ENCODE results near the gene SERPINB3.
A peak's percentile ranks its signal among the peaks of the same experiment; 100 is the strongest.
"Not testable (repeated sequence)": the region's sequence is repeated elsewhere in the genome, so short reads cannot be mapped to it uniquely, and the experiment has no call there.

Gene SERPINB3

DNA sequence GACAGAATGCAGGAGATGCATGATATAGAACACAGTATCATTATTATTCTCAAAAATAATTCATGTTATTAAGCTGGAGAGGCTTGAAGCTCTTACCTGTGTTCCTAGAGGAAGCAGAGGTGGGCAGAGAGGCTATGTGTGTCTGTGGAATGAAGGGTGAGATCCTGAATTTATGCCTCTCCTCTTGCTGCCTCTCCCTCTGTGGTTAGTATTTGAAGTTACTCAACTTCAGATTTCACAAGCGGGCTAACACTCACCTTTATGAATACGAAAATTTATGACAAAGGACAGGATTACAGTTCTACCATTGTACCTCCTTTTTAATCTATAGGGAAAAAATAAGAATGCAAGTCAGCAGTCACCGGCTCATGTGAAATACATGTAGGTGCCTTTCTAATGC, at the start of gene SERPINB3:
SERPINB3 (minus strand) TSS at position 144 of the 400 bp plus-strand sequence. CDS start 677 bp downstream, outside the sequence.
- not testable (repeated sequence) for DNase-seq (ENCODE audit: low read depth)

DNA sequence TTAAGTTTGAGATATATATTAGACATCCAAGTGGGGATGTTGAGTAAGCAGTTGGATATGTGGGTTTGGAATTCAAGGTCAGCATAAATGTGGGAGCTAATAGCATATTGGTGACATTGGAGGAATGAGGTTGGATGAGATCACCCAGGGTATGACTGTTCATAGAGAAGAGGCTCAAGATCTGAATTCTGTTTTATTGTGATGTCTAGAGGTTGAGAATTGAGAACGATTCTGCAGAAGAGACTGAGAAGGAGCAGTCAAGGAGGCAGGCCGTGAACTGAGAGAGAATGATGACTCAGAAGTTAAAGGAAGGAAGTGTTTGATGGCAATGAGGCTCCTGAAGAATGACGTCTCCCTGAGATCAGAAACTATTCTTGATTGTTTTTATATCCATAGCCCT, 47.0 kb upstream of the SERPINB3 start:
- DNase-seq (ENCODE audit: low read depth): peak; percentile 53

DNA sequence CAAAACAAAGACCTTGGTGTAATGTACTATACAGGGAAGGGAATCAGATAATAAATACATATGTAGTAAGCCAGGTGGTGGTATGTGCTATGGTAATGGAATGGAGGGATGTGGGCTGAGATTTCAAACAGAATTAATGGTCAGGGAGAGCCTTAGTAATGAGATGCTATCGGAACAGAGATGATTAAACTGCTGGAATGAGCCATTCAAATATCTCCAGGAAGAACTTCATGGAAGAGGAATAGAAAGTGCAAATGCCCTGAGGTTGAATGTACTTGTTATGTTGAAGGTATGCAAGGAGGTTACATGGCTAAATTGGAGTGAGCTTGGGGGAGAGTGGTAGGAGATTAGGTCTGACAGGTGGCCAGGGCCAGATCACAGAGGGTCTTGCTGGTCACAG, 46.1 kb upstream of the SERPINB3 start:
- DNase-seq (ENCODE audit: low read depth): no peak

DNA sequence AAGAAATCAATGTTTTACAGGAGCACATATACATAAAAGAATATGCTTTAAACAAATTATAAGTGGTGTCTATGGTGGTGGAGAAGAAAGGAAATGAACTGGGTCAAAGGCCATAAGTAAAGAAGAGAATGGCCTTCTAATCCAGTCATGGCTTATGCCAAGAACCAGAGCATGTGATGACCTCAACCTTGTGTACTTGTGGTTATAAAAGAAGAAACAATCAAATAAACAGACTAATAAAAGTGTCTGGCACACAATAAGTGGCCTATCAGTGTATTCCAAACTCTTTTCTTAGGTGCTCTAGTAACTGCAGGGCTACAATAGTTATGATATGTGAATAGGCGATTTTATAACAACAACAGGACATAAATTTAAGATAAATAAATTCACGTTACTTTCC, 43.7 kb upstream of the SERPINB3 start:
- no peak for DNase-seq (ENCODE audit: low read depth)

DNA sequence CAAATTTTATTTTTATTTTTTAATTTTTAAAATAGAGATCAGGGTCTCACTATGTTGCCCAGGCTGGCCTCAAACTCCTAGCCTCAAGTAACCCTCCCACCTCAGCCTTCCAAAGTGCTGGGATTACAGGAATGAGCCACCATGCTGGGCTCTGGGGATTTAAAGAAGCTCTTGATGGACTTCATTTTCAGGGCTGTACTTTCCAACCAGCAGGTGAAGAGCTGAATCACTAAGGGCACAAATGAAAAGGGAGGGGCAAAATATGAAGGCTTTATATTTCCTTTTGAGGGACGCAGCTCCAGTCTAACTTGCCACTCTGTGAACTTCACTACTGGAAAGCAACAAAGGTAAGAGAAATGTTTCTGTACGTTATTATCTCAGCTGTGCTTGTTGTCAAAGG, 41.0 kb upstream of the SERPINB3 start, which contains the start of gene SERPINB11:
SERPINB11 (plus strand) TSS at position 301 of the 400 bp plus-strand sequence. CDS start 7,234 bp downstream, outside the sequence.
- no peak for DNase-seq (ENCODE audit: low read depth)

DNA sequence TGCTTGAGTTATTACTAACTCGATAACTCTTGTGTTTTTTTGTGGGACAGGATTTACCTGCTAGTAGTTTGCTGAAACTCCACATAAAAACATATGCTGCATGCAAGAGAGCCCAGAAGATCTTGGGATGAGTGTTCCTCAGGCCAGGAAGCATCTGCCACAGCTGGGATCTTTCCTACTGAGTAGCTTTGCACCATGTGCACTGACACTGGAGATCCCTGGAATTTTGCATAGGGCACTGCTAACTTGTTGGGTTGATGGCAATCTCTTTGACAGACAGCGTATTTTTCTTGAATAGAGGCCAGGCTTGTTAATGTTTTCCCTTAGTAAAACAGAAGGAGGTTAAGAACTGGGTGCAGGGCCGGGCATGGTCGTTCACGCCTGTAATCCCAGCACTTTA, 40.3 kb upstream of the SERPINB3 start:
- no peak for DNase-seq (ENCODE audit: low read depth)

DNA sequence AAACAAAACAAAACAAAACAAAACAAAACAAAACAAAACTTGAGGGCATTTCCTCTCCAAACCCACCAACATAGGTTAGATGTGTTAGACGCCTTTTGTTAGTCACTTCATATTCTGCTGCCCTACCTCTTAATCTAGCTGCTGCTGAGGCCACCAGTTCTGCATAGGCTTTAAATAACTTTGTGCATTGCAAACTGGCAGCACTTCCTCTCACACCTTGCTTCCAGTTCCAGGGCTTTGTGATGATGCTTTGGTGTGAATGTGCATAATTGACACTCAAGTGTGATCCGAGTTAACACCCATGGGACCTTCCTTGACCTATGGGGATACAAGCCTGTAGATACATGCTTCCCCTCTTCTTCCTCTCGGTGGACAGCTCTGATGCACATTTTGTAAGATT, 38.8 kb upstream of the SERPINB3 start:
- DNase-seq (ENCODE audit: low read depth): no peak

DNA sequence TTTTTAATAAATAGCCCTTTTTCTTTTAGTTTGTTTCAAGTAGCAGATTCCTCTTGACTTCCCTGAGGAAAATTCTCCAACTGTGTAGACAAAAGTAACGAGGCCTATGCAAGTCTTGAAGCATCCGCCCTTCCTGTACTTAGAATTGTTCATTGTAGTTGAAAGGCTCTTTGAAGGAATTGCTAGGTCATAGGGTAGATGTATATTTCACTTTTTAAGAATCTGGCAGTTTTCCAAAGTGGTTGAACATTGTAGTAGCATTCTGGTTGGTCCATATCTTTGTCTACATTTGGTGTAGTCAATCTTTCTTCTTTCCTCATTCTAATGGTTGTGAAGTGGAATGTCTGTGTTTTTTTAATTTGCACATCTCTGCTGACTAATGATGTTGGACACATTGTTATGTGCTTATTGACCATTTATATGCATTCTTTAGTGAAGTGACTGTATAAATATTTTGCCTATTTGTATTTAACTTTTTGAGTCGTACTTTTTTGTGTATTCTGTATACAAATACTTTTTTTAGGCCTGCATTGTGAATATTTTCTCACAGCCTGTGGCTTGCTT, 35.5 kb upstream of the SERPINB3 start:
- DNase-seq (ENCODE audit: low read depth): peak; percentile 75

DNA sequence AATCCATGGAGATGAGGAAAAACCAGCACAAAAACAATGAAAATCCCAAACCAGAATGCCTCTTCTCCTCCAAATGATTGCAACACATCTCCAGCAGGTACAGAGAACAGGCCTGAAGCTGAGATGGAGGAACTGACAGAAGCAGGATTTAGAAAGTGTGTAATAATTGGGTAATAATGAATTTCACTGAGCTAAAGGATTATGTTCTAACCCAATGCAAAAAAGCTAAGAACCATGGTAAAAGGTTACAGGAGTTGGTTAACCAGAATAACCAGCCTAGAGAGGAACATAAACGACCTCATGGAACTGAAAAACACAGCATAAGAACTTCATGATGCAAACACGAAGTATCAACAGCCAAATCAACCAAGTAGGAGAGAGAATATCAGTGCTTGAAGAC, 27.4 kb upstream of the SERPINB3 start:
- DNase-seq (ENCODE audit: low read depth): no peak

DNA sequence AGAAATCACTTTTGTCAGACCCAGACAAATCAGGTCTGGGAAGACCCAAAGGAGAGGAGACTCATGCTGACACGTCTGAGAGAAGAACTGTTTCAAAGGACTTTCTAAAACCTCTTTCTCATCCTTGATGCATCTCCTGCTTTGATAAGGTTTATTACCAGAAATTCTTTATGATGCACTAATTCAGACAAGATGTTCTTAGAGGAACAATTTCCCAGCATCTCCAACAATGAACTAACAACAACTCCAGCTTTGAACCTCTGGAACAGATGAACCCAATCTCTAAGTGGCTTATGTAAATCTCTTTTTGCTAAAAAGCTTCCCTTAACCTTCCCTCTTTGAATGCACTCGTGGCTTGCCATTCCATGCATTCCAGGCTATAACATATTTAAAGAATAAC, 25.2 kb upstream of the SERPINB3 start:
- no peak for DNase-seq (ENCODE audit: low read depth)

DNA sequence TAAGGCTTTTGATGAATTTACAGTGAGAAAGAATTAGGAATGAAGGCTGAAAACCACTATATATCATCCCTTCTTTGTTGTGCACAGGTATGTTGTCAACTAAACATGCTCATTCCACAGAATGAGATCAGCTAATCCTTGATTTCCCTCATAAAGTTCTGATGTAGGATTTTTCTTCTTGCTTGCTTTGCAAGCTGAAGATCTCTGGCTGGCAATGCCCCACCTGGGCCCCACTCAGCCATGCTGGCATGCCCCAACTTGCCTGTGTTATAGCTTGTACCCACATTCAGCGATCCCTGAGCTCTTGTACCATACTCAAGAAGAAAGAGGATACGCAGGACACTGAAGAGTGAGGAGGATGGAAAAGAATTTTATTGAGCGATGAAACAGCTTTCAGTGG, 23.0 kb upstream of the SERPINB3 start:
- DNase-seq (ENCODE audit: low read depth): no peak

DNA sequence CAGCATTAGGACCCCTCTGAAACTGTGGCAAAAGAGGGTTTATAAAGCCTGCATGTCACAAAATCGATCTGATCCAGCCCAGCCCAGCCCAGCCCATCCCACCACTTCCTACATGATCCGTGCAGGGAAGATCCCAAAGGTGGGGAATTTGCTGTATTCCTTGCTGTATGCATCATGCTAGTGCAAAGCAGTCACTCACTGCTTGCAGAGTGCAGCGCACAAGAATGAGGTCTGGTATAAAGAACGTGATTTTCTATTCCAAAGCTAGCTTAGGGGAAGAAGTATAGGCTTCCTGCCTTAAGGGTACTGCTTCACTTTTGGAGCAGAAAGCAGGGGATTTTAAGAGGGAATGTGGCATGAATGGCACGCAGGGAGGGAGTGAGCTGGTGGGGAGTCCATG, 22.2 kb upstream of the SERPINB3 start:
- DNase-seq (ENCODE audit: low read depth): no peak

DNA sequence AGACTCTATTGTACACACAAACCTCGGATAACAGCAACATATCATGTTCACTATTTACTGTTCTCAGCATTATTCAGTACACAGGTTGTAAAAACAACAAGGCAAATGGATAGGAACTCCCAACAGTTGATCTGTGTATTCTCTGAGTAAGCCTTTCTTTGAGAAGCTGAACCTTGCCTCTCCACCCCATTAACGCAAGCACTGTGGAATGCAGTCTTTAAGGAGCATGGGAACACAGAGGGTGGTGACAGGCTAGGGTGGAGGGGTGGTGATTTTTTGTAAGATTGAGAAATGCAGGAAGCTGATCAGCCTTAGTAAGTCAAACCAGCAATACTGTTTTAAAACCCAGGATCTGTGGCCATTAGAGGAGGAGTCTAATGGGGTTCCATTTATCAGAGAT, 21.5 kb upstream of the SERPINB3 start:
- peak; percentile 94 for DNase-seq (ENCODE audit: low read depth)

DNA sequence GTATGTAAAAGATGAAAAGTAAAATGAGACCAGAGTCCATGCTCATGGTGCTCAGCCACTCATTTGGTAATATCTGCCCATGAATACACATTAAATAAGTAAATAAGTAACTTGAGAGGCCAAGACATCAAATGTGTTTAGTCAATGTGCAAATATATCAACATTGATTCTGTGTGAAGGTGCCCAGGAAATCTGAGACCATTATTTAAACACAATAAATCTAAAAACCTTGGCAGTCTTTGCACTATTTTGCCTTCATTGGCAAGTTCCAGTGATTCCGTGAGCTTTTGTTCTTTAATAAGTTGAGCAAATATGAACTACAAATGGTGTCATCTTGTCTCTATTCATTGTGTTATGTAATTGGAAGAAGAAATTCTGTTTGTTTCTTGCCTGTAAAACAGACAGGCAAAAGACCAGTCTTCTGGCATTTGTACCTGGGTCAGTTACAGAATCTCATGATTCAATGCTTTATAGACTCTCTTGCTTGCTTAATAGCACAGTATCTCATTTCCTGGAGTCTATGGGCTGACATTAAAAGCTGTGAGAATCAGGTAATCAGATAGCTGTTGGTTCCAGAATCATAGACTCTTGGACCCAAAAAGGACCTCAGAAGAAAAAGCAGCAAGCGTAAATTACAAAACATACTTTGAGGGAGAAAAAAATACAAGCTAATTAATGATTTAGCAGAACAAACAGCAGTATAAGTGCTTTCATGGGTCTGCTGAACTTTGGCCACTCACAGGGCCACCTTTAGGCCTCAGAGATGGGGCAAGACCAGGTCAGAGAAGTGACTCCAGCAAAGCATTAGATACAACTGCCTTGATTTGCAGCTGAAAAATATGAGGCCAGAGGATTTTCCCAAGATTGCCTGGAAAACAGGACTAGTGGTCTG, 20.0 kb upstream of the SERPINB3 start:
- DNase-seq (ENCODE audit: low read depth): no peak

DNA sequence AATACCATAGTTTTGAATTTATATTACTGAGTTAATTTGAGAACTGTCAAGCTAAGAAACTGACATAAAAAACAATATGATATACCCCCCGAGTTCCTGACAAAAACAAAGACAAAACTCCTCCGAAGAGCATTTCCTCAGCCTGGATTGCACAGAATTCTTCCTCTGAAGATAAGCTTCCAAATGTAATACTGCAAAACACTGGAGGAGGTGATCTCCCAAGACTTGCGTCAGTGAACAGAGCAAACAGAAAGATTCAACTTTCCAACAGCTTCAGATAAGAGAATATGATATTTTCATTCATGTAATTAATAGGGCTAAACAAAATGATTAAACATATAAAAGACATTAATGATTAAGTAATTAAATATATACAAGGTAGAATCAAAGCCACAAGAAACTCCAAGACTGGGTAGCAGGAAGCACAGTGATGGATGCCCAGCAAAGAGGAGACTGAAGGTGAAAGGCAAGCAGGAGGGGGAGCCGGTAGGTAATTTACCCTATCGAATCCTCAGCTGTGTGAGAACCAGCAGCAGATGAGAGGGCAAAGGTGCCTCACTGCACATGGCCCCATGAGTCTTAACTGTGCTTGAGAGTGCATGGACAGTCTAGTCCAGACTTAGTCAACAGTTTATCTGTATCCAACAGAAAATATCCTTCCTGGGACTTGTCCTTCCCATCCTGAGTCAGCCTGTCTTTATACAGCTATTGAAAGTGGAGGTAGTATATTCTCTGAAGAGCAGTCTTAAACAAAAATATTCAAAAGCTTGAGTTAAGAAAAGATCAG, 18.3 kb upstream of the SERPINB3 start:
- DNase-seq (ENCODE audit: low read depth): no peak

DNA sequence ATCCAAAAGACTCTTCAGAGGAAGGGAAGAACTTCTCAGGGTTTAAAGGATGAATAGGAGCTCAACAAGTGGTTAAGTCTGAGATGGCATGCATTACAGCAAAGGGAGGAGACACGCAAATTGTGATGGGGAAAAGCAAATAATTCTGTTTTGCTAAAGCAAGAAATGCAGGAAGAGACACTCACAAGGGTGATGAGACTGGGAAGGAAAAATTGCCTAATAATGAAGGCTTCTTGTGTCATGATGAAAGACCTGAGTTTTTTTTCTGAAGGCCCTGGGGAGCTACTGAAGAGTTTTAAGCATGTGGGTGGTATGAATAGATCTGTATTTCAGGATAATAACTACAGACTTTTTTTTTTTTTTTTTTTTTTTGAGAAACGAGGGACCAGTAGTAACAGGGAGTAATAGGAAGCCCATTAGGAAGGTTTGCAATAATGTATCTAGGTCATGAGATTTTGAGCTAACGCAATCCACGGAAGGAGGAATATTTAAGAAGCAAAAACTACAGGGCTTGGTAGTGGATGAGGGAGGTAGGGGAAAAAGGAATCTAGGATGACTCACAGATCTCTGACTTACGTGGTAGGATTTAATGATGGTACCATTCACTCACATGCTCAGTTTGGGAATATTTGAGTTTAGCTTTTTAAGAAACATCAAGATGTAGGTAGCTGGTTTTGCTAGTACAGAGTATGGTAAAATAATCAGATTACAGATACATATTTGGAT, 16.0 kb upstream of the SERPINB3 start:
- peak; percentile 27 for DNase-seq (ENCODE audit: low read depth)

DNA sequence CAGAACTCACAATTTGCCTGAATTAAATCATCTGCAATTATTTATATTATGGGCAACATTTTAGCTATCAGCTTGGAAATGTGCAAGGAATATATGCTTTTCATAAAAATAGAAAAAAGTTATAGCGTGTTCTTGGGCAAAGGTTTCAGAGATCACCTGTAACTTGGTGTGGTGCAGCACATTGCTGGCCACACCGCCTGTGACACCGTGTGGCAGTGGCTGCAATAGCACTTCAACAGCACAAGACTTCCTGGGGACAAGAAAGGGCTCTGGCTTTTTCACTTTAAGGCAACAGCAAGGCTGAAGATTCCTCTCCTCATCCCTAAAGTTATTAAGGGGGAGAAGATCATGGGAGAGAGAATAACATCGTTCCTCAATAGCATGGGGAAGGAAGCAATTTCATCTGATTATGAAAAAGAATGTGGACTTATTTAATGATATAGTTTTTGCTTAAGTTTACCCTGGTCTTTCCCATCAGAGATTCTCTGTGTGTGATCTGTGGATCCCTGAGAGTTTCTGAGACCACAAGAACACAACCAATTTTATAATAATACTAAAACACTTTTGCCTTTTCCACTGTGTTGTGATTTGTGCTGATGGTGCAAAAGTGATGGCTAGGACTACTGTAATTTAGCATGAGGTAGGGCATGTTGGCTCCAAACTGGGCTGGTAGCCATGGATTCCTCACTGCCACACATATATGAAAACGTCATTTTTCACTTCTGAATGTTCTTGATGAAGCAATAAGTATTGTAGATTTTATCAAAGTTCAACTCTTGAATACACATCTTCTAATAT, 15.0 kb upstream of the SERPINB3 start:
- DNase-seq (ENCODE audit: low read depth): no peak

DNA sequence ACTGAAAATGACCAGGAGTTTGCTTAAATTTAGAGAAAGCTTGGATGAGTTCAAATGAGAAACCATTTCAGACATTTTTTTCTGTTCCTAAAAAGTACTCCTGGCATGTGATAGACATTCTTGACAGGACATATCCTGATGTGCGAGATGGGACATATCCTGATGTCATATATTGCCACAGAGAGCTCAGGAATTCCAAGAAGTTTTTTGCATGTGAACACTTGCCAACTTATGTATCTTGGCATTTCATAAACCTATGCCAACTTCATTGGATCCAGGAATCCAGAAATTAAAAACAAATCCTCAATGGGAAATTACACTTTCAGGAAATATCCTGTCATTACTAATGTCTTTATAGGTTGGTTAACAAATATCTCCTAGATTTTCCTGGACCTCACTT, 2.9 kb upstream of the SERPINB3 start:
- DNase-seq (ENCODE audit: low read depth): no peak

DNA sequence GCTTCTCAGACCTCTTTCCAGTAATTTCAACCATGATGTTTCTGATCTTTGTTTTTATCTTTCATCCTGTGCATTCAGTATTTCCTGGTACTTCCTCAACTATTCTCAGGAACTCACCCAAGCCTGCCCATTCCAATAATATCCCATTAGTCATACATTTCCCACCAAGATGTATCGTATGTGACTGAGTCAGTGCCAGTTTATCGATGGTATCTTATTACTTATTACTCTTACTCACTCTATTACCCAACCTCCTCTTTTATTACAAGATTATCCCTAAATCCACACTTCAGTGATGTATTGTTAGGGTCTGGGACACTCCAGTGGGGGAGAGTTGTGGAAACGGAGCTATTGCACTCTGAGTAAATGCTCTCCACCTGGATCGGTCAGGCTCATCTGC, 2.8 kb downstream of the SERPINB3 start:
- DNase-seq (ENCODE audit: low read depth): not testable (repeated sequence)

DNA sequence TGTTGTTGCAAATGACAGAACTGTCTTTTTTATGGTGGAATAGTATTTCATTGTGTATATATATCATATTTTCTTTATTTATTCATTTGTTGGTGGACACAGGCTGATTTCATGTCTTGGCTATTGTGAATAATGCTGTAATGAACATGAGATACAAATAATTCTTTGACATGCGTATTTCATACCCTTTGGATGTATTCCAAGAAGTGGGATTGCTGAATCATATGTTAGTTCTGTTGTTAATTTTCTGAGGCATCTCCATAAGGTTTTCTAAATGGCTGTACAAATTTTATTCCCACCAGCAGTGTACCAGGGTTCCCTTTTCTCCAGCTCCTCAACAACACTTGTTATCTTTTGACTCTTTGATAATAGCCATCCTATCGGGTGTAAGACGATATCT, 11.4 kb downstream of the SERPINB3 start:
- not testable (repeated sequence) for DNase-seq (ENCODE audit: low read depth)

DNA sequence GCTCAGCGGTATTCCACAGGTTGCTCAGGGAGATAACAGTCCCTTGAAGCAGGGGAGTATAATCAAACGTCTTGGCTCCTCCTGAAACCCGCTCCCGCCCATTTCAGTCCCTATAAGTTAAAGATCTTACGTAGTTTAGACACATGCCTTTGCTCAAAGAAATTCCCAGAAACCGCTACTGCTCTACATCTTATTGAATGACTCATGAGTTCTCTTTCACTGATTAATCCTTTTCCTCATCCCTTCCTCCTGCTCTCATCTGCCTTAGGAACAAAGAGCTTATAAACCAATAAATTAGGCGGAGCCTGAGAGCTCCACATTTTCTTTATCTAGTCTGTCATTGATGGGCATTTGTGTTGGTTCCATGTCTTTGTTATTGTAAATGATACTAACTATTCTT, 13.5 kb downstream of the SERPINB3 start:
- DNase-seq (ENCODE audit: low read depth): no peak
